DOHH2 (cell line): ENCODE data around the gene COX6A2.

ENCODE experiments used
- H3F3A ChIP-seq: fragments of 200-600 bp; sonication (generic), shearing (Covaris generic); 2 replicates; pipeline ENCODE4 v1.6.0; 2016; ENCODE audit warnings: antibody characterized with exemption, mild to moderate bottlenecking; ENCODE audit not compliant: control insufficient read depth, insufficient read depth
- H3K27ac ChIP-seq: fragments of 200-600 bp; sonication (generic); 2 replicates; pipeline ENCODE4 v1.5.1; 2014; ENCODE audit warnings: low read depth, mild to moderate bottlenecking, low read length, moderate library complexity
- H3K27me3 ChIP-seq: fragments of 200-600 bp; sonication (generic); 2 replicates; pipeline ENCODE4 v1.6.1; 2014; ENCODE audit warnings: mild to moderate bottlenecking, low read length, mixed read lengths; ENCODE audit not compliant: control insufficient read depth
- H3K36me3 ChIP-seq: fragments of 200-600 bp; sonication (generic); 2 replicates; pipeline ENCODE4 v1.6.1; 2014; ENCODE audit warnings: mild to moderate bottlenecking, low read length, moderate library complexity, mixed read lengths; ENCODE audit not compliant: control insufficient read depth
- H3K4me1 ChIP-seq: fragments of 200-600 bp; sonication (generic); 2 replicates; pipeline ENCODE4 v1.6.1; 2014; ENCODE audit warnings: mild to moderate bottlenecking, low read length, mixed read lengths; ENCODE audit not compliant: control insufficient read depth
- H3K4me2 ChIP-seq: fragments of 200-600 bp; sonication (generic); 2 replicates; pipeline ENCODE4 v1.6.0; 2014; ENCODE audit warnings: mild to moderate bottlenecking, low read length, moderate library complexity
- H3K4me3 ChIP-seq: fragments of 200-600 bp; sonication (generic); 2 replicates; pipeline ENCODE4 v1.5.1; 2014; ENCODE audit warnings: mild to moderate bottlenecking, low read length, mixed read lengths
- H3K79me2 ChIP-seq: fragments of 200-600 bp; sonication (generic); 2 replicates; pipeline ENCODE4 v1.6.1; 2014; ENCODE audit warnings: mild to moderate bottlenecking, low read length, mixed read lengths; ENCODE audit not compliant: control insufficient read depth
- H3K9me2 ChIP-seq: fragments of 200-600 bp; sonication (generic); replicated peaks from 2 replicates; pipeline ENCODE4 v1.6.1; 2014; ENCODE audit warnings: mild to moderate bottlenecking, low read length, mixed read lengths; ENCODE audit not compliant: control insufficient read depth
- H3K9me3 ChIP-seq: fragments of 200-600 bp; sonication (generic); 2 replicates; pipeline ENCODE4 v1.6.1; 2014; ENCODE audit warnings: antibody characterized with exemption, low read length, mixed read lengths; ENCODE audit not compliant: control insufficient read depth, insufficient read depth
- H4K20me1 ChIP-seq: fragments of 200-600 bp; sonication (generic); 2 replicates; pipeline ENCODE4 v1.6.0; 2014; ENCODE audit warnings: low read depth, mild to moderate bottlenecking, antibody characterized with exemption, low read length, moderate library complexity; ENCODE audit not compliant: control insufficient read depth, insufficient read depth
- EZH2phosphoT487 ChIP-seq: fragments of 200-600 bp; sonication (generic); IDR thresholded peaks from 2 replicates; pipeline ENCODE4 v1.6.1; 2017; ENCODE audit warnings: borderline replicate concordance, mild to moderate bottlenecking, antibody characterized with exemption, low read length, moderate library complexity, mixed read lengths
- TF ChIP-seq, protein P1 (sequence below): fragments of 200-600 bp; sonication (generic); IDR thresholded peaks from one replicate; pipeline ENCODE4 v1.5.1; 2014; ENCODE audit warnings: antibody characterized with exemption, mild to moderate bottlenecking, low read depth, low read length; ENCODE audit not compliant: poor library complexity, severe bottlenecking

The COX6A2 gene

GRCh38 chr16:31395647-31396046 is 32.5 kb downstream of the COX6A2 start:
- H3K79me2 ChIP-seq: no peaks in the 10 kb centered on the region
- no peaks in the 10 kb centered on the region for H3K9me2 ChIP-seq
- no peaks in the 10 kb centered on the region for H4K20me1 ChIP-seq
- H3K36me3 ChIP-seq: no peaks in the 10 kb centered on the region
- H3K4me1 ChIP-seq: no peaks in the 10 kb centered on the region
- H3F3A ChIP-seq: no peaks in the 10 kb centered on the region
- TF ChIP-seq, protein P1, sequence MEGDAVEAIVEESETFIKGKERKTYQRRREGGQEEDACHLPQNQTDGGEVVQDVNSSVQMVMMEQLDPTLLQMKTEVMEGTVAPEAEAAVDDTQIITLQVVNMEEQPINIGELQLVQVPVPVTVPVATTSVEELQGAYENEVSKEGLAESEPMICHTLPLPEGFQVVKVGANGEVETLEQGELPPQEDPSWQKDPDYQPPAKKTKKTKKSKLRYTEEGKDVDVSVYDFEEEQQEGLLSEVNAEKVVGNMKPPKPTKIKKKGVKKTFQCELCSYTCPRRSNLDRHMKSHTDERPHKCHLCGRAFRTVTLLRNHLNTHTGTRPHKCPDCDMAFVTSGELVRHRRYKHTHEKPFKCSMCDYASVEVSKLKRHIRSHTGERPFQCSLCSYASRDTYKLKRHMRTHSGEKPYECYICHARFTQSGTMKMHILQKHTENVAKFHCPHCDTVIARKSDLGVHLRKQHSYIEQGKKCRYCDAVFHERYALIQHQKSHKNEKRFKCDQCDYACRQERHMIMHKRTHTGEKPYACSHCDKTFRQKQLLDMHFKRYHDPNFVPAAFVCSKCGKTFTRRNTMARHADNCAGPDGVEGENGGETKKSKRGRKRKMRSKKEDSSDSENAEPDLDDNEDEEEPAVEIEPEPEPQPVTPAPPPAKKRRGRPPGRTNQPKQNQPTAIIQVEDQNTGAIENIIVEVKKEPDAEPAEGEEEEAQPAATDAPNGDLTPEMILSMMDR: no peak
- TF ChIP-seq EZH2phosphoT487: no peak
- no peak overlapping the region for H3K4me2 ChIP-seq
- no peak overlapping the region for H3K4me3 ChIP-seq
- H3K27me3 ChIP-seq: no peaks in the 10 kb centered on the region
- H3K27ac ChIP-seq: no peak overlapping the region
- H3K9me3 ChIP-seq: no peaks in the 10 kb centered on the region

- Histone ChIP-seq H3K36me3 (no peaks in the 10 kb centered on the region), H3K4me3 (no peak within 1 kb of the TSS), H3K9me3 (no peaks in the 10 kb centered on the region), H3K27me3 (no peaks in the 10 kb centered on the region), H3K4me1 (no peaks in the 10 kb centered on the region), H3K9me2 (no peaks in the 10 kb centered on the region), H3K4me2 (no peak within 1 kb of the TSS), H3K79me2 (no peaks in the 10 kb centered on the region), H3F3A (no peaks in the 10 kb centered on the region), H4K20me1 (no peaks in the 10 kb centered on the region), H3K27ac (no peak within 1 kb of the TSS)
- TF ChIP-seq, protein P1: no peak
- no peak for TF ChIP-seq EZH2phosphoT487
These were observed 35.1 kb downstream of the COX6A2 start, which contains the start of gene ITGAD for GRCh38 chr16:31393056-31393455. Gene ITGAD (plus strand): TSS chr16:31393335. CDS start chr16:31393361, 26 bp downstream.

GRCh38 chr16:31390504-31391041 is 37.6 kb downstream of the COX6A2 start:
- Histone ChIP-seq H3K9me3 (no peaks in the 10 kb centered on the region), H3K4me3 (no peak overlapping the region), H3K27me3 (peaks cover 12% of the 10 kb centered on the region), H3K36me3 (no peaks in the 10 kb centered on the region), H4K20me1 (no peaks in the 10 kb centered on the region), H3K4me2 (no peak overlapping the region), H3K9me2 (no peaks in the 10 kb centered on the region), H3K79me2 (no peaks in the 10 kb centered on the region), H3F3A (no peaks in the 10 kb centered on the region), H3K27ac (no peak overlapping the region), H3K4me1 (no peaks in the 10 kb centered on the region)
- no peak for TF ChIP-seq EZH2phosphoT487
- TF ChIP-seq, protein P1: no peak
